ENCODE results near the gene KCNG2.
"Not testable (repeated sequence)": the region's sequence is repeated elsewhere in the genome, so short reads cannot be mapped to it uniquely, and the experiment has no call there.

The KCNG2 gene

GRCh38 chr18:79872527-79873444, 75.0 kb downstream of the KCNG2 start:
- no peak for DNase-seq

GRCh38 chr18:79873449-79874110, 75.8 kb downstream of the KCNG2 start:
- DNase-seq, result no peak

GRCh38 chr18:79874553-79875530, 77.1 kb downstream of the KCNG2 start:
- DNase-seq, result no peak

- no peak for DNase-seq
Measured at GRCh38 chr18:79875531-79875919, 77.8 kb downstream of the KCNG2 start.

DNA sequence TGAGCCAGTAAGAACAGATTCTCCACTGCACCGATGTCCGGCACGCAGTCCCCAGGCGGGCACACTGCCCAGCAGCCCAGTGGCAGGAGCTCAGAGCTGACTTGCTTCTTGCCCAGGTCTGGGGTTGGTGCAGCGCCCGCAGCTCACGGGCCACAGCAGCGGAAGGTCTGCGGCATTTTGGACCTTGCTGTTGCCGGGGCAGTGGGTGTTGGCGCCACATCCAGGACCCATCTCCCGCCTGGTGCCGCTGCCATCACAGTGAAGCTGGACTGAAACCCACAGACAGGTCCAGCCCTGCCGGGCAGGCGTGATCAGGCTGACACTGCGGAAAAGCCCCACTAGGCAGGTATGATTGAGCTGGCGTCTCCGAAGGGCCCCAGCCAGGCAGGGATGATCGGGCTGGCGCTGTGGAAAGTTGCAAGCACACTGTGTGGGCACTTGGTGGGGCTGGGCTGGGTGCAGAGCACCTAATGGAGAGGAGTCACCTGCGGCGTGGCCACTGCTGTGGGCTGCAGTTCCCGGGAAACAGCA, 78.3 kb downstream of the KCNG2 start:
- DNase-seq, result no peak

DNA sequence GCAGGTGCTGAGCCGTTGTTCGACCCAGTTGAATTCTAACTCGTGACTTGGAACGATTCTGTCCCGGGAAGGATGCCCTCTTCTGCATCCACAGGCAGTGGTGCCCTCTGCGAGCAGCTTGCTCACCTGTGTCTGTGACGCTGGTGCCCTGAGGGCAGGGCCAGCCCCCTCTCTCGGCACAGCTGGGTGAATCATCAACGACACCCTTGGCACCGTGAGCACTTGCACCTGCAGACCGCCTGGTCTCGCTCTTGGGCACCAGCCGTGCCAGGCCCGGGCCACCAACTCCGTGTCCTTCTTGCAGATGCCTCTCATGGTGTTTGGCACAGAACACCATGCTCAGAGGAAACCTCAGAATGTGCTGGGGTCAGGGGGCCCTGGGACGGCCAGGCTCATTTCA, 78.8 kb downstream of the KCNG2 start:
- no peak for DNase-seq

DNA sequence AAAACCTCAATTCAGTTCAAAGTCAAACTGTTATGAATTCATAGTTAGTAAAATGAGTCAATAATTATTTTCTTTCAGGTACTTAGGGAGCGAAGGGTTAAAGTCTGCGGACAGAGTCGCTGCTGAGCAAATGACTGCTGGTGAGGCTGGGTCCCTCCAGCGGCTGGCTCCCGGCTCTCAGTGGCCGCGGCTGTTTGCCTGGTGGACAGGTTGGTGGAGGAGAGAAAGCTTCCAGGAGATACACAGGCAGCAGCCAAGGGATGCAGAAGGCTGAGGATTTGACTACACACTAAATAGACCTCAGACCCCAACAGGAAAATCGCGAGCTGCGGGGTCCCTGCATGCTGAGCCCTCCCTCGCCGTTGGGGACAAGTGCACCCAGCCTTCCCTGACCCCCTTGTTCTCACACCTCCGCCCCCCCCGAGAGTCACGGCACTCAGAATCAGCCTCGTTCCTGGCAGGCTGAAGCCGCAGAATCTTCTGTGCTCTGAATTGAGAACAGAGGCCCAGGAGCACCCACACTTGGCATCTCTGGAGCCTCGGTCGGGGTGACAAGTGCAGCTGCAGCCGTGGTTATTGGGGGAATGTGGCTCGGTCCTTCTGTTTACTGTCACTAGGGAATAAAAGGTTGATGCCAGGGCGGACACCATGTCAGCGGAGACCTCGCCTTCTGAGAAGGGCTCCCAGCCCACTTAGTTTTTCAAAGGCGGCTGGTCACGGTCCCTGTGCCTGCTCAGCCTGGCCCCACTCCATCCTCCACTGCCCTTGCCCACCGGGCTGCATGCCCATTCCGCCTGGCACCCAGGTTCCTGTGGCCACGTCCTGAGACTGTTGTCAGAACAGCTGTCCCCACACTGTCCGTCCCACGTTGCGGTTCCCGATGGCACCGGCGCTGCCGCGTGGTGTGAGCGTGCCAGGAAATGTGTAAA, 79.7 kb downstream of the KCNG2 start:
- no peak for DNase-seq

GRCh38 chr18:79878246-79878645, 80.5 kb downstream of the KCNG2 start:
- DNase-seq, result not testable (repeated sequence)

DNA sequence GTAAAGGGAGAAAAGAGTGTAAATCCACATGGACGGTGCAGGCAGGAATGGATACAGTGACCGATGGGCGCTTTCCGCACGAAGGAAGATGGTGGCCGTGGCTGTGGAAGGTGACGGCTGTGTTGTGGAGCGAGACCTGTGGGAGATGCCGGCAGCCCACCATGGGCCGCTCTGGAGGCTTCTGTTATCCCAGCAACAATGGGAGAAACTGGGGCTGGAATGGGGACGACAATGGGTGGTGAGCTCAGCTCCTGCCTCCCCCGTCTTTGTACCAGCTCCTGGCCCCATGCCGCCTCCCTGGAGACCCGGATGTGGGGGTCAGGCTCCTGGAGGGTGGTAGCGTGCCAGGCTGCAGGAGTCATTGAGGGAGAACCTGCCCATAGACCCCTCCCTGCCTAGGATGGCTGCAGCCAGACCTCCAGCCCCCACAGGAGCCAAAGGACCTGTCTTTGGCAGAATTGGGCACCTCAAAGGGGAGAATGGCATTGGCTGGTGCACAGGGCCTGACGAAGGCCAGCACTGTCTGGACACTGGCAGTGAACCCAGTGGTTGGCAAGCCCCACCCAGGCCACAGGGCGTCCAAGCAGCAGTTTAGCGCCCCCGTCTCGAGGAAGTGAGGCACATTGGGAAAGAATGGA, 81.1 kb downstream of the KCNG2 start:
- no peak for DNase-seq

DNA sequence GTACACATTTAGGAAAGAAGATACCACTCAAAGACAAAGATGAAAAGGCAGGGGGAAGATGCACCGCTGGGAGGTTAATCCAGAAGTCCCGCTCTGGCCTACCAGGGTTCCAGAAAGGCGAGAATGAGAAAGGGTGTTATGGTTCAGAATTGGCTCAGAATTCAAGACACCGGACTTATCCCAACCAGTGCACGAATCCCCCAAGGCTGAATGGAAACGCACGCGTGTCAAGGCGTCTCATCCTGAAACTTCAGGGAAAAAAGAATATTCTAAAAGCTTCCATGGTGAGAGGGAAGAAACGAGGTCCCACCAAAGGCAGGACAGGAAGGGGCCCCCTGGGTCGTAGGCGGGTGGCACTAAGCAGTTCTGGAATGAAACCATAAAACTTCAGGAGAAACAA, 81.8 kb downstream of the KCNG2 start:
- DNase-seq, result no peak

GRCh38 chr18:79881695-79882094, 84.0 kb downstream of the KCNG2 start:
- no peak for DNase-seq

- no peak for DNase-seq
Measured at GRCh38 chr18:79882522-79883241, 84.9 kb downstream of the KCNG2 start.

GRCh38 chr18:79883461-79884293, 85.9 kb downstream of the KCNG2 start:
- no peak for DNase-seq

DNA sequence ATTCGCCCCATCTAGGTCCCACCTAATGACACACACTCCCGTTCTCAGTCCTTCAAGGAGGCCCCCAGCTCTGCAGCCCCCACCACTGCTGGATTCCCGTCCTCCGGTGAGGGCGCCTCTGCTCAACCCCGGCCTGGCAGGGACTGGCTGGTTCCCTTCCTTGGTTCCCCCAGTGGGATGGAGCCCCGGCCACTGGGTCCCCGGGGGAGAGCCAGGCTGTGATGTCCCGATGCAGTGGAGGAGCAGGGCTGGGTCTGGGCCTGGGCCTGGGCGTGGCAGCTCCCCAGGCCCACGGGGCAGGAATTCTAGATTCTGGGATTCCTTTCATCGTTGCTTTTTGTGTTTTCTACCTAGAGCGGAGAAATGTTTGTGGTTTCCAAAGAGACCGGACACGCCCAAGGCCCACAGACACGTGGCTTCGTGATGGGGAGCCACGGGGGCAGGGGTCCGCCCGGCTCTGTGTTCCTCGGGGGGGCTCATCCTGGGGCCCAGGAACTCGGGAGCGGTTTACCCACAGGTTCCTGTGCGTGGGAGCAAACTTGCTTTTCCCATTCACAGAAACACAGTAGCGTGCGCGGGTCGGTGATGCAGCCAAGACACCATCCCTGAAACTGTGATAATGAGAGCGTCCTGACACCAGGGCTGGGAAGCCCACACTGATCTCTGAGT, 86.7 kb downstream of the KCNG2 start:
- no peak for DNase-seq

- DNase-seq, result no peak
Measured at GRCh38 chr18:79884963-79885728, 87.4 kb downstream of the KCNG2 start.

DNA sequence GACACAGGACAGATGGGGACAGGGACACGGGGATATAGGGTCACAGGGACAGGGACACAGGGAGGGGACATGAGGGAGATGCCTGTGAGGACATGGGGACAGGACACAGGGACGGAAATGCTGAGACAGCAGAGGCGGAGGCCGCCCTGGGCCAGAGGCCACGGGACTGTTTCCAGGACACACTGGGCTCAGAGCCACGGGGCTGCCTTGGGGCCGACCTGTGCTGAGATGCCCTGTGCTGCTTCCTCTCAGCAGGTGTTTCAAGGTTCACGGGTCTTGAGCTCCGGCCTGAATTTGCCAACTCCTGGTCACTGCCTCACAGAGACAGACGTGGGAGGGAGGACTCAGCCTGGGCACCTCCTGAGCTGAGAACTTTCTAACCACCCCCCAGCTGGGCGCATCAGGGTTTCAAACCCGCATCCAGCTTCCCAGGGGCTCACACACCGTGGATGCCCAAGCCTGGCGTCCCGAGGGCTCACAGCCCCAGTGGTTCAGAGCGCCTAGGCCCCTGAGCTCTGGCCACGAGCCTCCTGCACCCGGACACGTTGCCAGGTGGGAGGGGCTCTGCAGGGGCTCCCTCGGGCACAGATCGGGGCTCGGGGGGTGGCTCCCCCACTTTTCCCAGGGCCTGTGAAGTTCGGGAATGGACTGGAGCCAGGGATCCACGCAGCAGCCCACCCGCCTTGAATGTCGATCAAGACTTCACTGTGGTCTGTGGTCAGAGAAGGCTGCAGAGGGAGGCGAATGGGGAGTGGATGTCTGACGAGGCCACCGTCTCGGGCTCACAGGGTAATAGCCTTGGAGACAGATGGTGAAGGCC, 89.7 kb downstream of the KCNG2 start:
- DNase-seq, result no peak

- no peak for DNase-seq
Measured at GRCh38 chr18:79888016-79888415, 90.3 kb downstream of the KCNG2 start.

Measured in CD4-positive, alpha-beta T cell treated with Interleukin-1 beta for 1 hour (primary cell).